SK-N-MC (cell line): ENCODE measurements around the gene LTC4S.

Experiments used
- EZH2 ChIP-seq: fragments of 200-600 bp; sonication (generic); IDR thresholded peaks from one replicate; pipeline ENCODE4 v1.6.1; 2017; ENCODE audit warnings: antibody characterized with exemption
- POLR2AphosphoS5 ChIP-seq: IDR thresholded peaks from 2 replicates; pipeline ENCODE4 v1.6.1; 2012; ENCODE audit warnings: mild to moderate bottlenecking, low read depth, low read length, borderline replicate concordance

GRCh38 chr5:179825655-179826182, 31.9 kb downstream of the LTC4S start:
- TF ChIP-seq POLR2AphosphoS5, result no peak
- TF ChIP-seq EZH2, result no peak
